Stomach (tissue), 9 donors: ENCODE measurements around the gene TET3. TPM values are rescaled to one million over a fixed set of nuclear protein-coding genes. Genes with fewer than 3 reads are reported as not detected.

Source experiments
- DNase-seq, 2 donors: peaks; one replicate each; pipeline versions ENCODE4 v3.0.0 to v3.0.0-alpha.2; 2013 to 2019
- H3K27ac ChIP-seq, 5 donors: fragments of 200-600 bp in 4 of 5; sonication (generic) in 4 of 5; one replicate each; pipeline ENCODE4 v1.5.1; 2013 to 2019; ENCODE audit warnings: mild to moderate bottlenecking in 1 of 5, moderate library complexity in 1 of 5
- H3K27me3 ChIP-seq, 3 donors: fragments of 200-600 bp; sonication (generic); one replicate each; pipeline ENCODE4 v1.5.1; 2017 to 2019; ENCODE audit warnings: mixed run types in 1 of 3
- H3K36me3 ChIP-seq, 4 donors: fragments of 200-600 bp; sonication (generic); 1 replicate in 3 of 4; 2 replicates in 1 of 4; pipeline ENCODE4 v1.5.1; 2016 to 2019
- H3K4me1 ChIP-seq, 4 donors: fragments of 200-600 bp; sonication (generic); one replicate each; pipeline ENCODE4 v1.5.1; 2016 to 2019
- H3K4me3 ChIP-seq, 4 donors: fragments of 200-600 bp; sonication (generic) in 3 of 4; one replicate each; pipeline ENCODE4 v1.5.1; 2016 to 2019; ENCODE audit warnings: mild to moderate bottlenecking in 1 of 4
- H3K9me3 ChIP-seq, 4 donors: fragments of 200-600 bp; sonication (generic); one replicate each; pipeline ENCODE4 v1.5.1; 2016 to 2019
- CTCF ChIP-seq, 7 experiments: fragments of 450-650 bp in 4 of 7; fragments of 200-600 bp in 3 of 7; sonication (generic) in 3 of 7; IDR thresholded peaks; one replicate each; pipeline ENCODE4 v1.5.1; 2016 to 2019; ENCODE audit warnings: antibody characterized with exemption in 7 of 7, control low read depth in 2 of 7, mild to moderate bottlenecking in 1 of 7
- EP300 ChIP-seq: sonication (generic); formaldehyde crosslinking; IDR thresholded peaks from one replicate; pipeline ENCODE4 v1.6.1; 2017; ENCODE audit warnings: antibody characterized with exemption
- POLR2A ChIP-seq, 4 donors: fragments of 450-650 bp; IDR thresholded peaks; one replicate each; pipeline ENCODE4 v1.6.1; 2016; ENCODE audit warnings: antibody characterized with exemption in 4 of 4, control low read depth in 2 of 4, mild to moderate bottlenecking in 1 of 4, moderate library complexity in 1 of 4
- POLR2AphosphoS5 ChIP-seq, 3 donors: sonication (generic); formaldehyde crosslinking; IDR thresholded peaks; one replicate each; pipeline ENCODE4 v1.6.1; 2016; ENCODE audit warnings: antibody characterized with exemption in 3 of 3
- WGBS, 5 donors: extraction: QIAGEN DNeasy Blood & Tissue Kit in 3 of 5; methylation state at CpG; one replicate each; pipeline versions ENCODE4 v1.1.5 to v1.1.7; 2013 to 2018; 5-methylcytosine and 5-hydroxymethylcytosine counted together
- intact Hi-C: fragments of 100-400 bp; cut with DNase I; formaldehyde crosslinking; loops from one replicate; pipeline ENCODE4 v1.15.1; 2023; ENCODE audit warnings: low total_unique reads
- polyA plus RNA-seq, 3 donors: library from polyadenylated mRNA; stranded (reverse); fragments of 200-250 nt; gene quantifications; one replicate each; pipeline ENCODE4 v1.2.3, GENCODE V29; 2013
- total RNA-seq, 5 donors: library from RNA; depleted of rRNA; stranded (reverse); fragments of >200 nt; gene quantifications; one replicate each; pipeline versions ENCODE4 v1.1.0 to v1.2.3, GENCODE V29; 2014 to 2016
- donor health status: healthy with polysubstance abuse.
- donor health status: Bipolar disorder and iron deficiency.
- donor health status: healthy.

TET3 gene
- total and polyA plus RNA-seq, 8 donors = 1.7 to 31.5 (median 15.6) TPM

GRCh38 chr2:73952499-73953446 is 31.9 kb upstream of the TET3 start:
- Histone ChIP-seq H3K27ac (no peak overlapping the region), H3K36me3 (peaks cover 51 to 99% (median 97%) of the 10 kb centered on the region in 4 donors), H3K4me1 (peaks cover 0 to 34% (median 0%) of the 10 kb centered on the region in 4 donors), H3K27me3 (no peaks in the 10 kb centered on the region), H3K4me3 (no peak overlapping the region), H3K9me3 (no peaks in the 10 kb centered on the region)
- intact Hi-C loops = no loop called here
- WGBS, 5 donors = 64 to 94% (median 82%) methylated on average over 12 of the region's 12 CpGs
- no peak for TF ChIP-seq POLR2AphosphoS5 (IDR thresholded peaks at IDR 0.05)
- no peak for TF ChIP-seq CTCF (IDR thresholded peaks at IDR 0.05)
- no peak for TF ChIP-seq EP300
- no peak for TF ChIP-seq POLR2A (IDR thresholded peaks at IDR 0.05)
- DNase-seq = peak in 1 of 2 donors; percentile 22

GRCh38 chr2:73956218-73956865 is 28.4 kb upstream of the TET3 start:
- Histone ChIP-seq H3K4me3 (no peak overlapping the region), H3K27me3 (no peaks in the 10 kb centered on the region), H3K9me3 (no peaks in the 10 kb centered on the region), H3K27ac (no peak overlapping the region), H3K4me1 (peaks cover 0 to 7% (median 0%) of the 10 kb centered on the region in 4 donors), H3K36me3 (peaks cover 56 to 93% (median 87%) of the 10 kb centered on the region in 4 donors)
- no peak for DNase-seq
- intact Hi-C loops = no loop called here
- TF ChIP-seq POLR2AphosphoS5 (IDR thresholded peaks at IDR 0.05) (no peak), POLR2A (IDR thresholded peaks at IDR 0.05) (no peak)
- 73 to 83% (median 79%) methylated on average over 5 of the region's 5 CpGs for WGBS, 5 donors

- WGBS, 5 donors = 90 to 99% (median 96%) methylated on average over 4 of the region's 4 CpGs
- DNase-seq = no peak
- intact Hi-C loops = no loop called here
These were observed 23.4 kb upstream of the TET3 start for GRCh38 chr2:73961274-73961673.

GRCh38 chr2:73961823-73962615 is 22.7 kb upstream of the TET3 start:
- Histone ChIP-seq H3K36me3 (peaks cover 20 to 41% (median 33%) of the 10 kb centered on the region in 4 donors), H3K27me3 (no peaks in the 10 kb centered on the region), H3K4me3 (no peak overlapping the region), H3K4me1 (peaks cover 0 to 7% (median 3%) of the 10 kb centered on the region in 4 donors), H3K27ac (no peak overlapping the region), H3K9me3 (no peaks in the 10 kb centered on the region)
- DNase-seq = no peak
- intact Hi-C loops = no loop called here
- TF ChIP-seq CTCF (IDR thresholded peaks at IDR 0.05) (no peak), EP300 (no peak), POLR2A (IDR thresholded peaks at IDR 0.05) (no peak), POLR2AphosphoS5 (IDR thresholded peaks at IDR 0.05) (no peak)
- 84 to 93% (median 90%) methylated on average over 12 of the region's 12 CpGs for WGBS, 5 donors

More at GRCh38 chr2:73961274-73961673, 23.4 kb upstream of the TET3 start:
- no peak overlapping the region for H3K4me3 ChIP-seq
- no peak overlapping the region for H3K27ac ChIP-seq
- no peaks in the 10 kb centered on the region for H3K27me3 ChIP-seq
- no peak for TF ChIP-seq EP300
- TF ChIP-seq POLR2A (IDR thresholded peaks at IDR 0.05) = no peak
- TF ChIP-seq POLR2AphosphoS5 (IDR thresholded peaks at IDR 0.05) = no peak
- TF ChIP-seq CTCF (IDR thresholded peaks at IDR 0.05) = no peak
- peaks cover 26 to 48% (median 41%) of the 10 kb centered on the region in 4 donors for H3K36me3 ChIP-seq
- H3K9me3 ChIP-seq = no peaks in the 10 kb centered on the region
- H3K4me1 ChIP-seq = peaks cover 0 to 7% (median 3%) of the 10 kb centered on the region in 4 donors
